Endothelial cell of umbilical vein (primary cell): ENCODE measurements around the gene COL23A1.

Experiments used
- TF ChIP-seq, protein P1 (sequence below): IDR thresholded peaks from 2 replicates; pipeline ENCODE4 v1.6.1; 2011; ENCODE audit not compliant: insufficient read depth, insufficient read length
- TF ChIP-seq, protein P2 (sequence below), 2 donors: IDR thresholded peaks; 1 replicate in 1 of 2; 2 replicates in 1 of 2; pipeline ENCODE4 v1.5.1; 2011; ENCODE audit warnings: low read length in 2 of 2, mild to moderate bottlenecking in 2 of 2, moderate library complexity in 2 of 2, control low read depth in 1 of 2, inconsistent platforms in 1 of 2, low read depth in 1 of 2; ENCODE audit not compliant: insufficient read depth in 1 of 2; ENCODE audit errors: extremely low read depth in 1 of 2

GRCh38 chr5:178285399-178286225 lies 304.6 kb downstream of the COL23A1 start:
- TF ChIP-seq, protein P1, sequence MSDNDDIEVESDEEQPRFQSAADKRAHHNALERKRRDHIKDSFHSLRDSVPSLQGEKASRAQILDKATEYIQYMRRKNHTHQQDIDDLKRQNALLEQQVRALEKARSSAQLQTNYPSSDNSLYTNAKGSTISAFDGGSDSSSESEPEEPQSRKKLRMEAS: no peak
- TF ChIP-seq, protein P2, sequence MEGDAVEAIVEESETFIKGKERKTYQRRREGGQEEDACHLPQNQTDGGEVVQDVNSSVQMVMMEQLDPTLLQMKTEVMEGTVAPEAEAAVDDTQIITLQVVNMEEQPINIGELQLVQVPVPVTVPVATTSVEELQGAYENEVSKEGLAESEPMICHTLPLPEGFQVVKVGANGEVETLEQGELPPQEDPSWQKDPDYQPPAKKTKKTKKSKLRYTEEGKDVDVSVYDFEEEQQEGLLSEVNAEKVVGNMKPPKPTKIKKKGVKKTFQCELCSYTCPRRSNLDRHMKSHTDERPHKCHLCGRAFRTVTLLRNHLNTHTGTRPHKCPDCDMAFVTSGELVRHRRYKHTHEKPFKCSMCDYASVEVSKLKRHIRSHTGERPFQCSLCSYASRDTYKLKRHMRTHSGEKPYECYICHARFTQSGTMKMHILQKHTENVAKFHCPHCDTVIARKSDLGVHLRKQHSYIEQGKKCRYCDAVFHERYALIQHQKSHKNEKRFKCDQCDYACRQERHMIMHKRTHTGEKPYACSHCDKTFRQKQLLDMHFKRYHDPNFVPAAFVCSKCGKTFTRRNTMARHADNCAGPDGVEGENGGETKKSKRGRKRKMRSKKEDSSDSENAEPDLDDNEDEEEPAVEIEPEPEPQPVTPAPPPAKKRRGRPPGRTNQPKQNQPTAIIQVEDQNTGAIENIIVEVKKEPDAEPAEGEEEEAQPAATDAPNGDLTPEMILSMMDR (IDR thresholded peaks at IDR 0.05; ENCODE audit: extremely low read depth in 1 of 2, insufficient read depth in 1 of 2, low read depth in 1 of 2, low read length in 2 of 2): no peak
